Measurements from ENCODE around the gene APOBEC3B.

GRCh38 chr22:38956551-38956950 is 25.6 kb upstream of the APOBEC3B start:
- TF ChIP-seq, protein P1, sequence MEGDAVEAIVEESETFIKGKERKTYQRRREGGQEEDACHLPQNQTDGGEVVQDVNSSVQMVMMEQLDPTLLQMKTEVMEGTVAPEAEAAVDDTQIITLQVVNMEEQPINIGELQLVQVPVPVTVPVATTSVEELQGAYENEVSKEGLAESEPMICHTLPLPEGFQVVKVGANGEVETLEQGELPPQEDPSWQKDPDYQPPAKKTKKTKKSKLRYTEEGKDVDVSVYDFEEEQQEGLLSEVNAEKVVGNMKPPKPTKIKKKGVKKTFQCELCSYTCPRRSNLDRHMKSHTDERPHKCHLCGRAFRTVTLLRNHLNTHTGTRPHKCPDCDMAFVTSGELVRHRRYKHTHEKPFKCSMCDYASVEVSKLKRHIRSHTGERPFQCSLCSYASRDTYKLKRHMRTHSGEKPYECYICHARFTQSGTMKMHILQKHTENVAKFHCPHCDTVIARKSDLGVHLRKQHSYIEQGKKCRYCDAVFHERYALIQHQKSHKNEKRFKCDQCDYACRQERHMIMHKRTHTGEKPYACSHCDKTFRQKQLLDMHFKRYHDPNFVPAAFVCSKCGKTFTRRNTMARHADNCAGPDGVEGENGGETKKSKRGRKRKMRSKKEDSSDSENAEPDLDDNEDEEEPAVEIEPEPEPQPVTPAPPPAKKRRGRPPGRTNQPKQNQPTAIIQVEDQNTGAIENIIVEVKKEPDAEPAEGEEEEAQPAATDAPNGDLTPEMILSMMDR (IDR thresholded peaks at IDR 0.05): no peak
- no peak for TF ChIP-seq POLR2A (IDR thresholded peaks at IDR 0.05)

All from uterus (tissue), 2 donors.